ENCODE data around the gene LAMTOR2.
"Not testable (repeated sequence)": the region's sequence is repeated elsewhere in the genome, so short reads cannot be mapped to it uniquely, and the experiment has no call there.

The LAMTOR2 gene

GRCh38 chr1:156054500-156055280 lies at the start of gene LAMTOR2:
TSS of gene LAMTOR2 (plus strand) at chr1:156054782. CDS start at chr1:156054890, 108 bp downstream.
- peak; percentile 99 for DNase-seq

DNA sequence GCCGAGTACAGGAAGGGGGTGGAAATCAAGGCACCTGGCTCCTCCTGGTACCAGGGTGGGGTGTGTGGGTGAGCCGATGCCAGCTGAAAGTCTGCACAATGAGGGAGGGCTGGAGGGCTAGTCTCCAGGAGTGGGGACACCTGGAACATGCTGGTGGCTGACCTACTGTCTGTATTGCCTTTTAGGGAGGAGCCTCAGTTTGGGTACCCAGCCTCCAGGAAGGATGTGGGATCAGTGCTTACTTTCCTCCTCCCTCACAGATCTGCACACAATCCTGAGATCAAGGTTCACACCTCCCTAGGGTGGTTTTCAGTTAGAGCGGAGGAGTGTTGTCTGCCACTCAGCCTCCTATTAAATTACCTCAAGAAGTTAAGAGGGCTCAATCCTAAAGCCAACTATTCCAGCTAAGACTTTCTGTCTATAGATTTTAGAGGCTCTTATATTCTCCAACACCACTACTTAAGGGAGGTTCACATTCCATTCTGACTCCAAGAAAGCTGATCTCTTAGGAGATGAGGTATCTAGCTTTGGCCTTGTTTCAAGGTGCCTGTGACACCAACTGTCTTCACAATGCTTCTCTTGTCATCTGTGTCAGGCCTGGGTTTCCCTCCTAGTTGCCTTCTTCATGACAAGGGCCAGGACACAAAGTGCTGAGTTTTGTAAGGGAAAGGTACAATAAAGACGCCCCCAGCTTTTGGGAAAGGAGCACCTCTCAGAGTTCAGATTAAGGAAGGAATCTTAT lies 49.6 kb upstream of the LAMTOR2 start:
- DNase-seq = no peak

DNA sequence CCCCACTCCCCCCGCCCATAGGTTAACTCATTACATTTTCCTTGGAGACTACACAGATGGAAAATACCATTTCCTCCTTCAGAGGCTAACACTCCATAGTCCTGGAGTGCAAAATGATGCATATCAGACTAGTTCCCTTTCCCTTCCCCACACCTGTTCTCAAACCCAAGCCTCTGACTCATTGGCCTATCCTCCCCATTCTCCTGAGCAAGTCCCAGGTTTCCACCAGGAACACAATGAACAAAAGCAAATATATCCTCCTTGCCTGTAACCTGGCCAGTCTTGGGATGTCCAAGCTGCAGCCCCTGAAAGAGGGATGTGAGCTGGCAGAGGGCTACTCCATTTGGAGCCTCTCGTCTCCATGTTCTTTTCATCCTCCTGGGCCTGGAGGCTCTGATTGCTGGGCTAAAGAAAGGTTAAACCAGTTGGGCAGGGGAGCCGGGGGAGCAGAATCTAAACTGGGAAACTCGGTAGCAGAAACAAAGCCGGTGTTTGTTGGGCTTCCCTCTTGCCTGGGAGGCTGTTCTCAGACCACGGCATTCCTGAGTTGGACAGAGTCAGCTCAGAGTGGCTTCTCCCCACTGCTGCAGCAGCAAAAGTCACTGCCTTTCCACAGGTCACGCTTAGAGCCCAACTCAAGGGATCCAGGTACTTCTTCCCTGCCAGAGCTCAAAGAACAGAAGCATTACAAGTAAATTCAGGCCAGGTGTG lies 47.8 kb upstream of the LAMTOR2 start:
- DNase-seq = no peak

DNA sequence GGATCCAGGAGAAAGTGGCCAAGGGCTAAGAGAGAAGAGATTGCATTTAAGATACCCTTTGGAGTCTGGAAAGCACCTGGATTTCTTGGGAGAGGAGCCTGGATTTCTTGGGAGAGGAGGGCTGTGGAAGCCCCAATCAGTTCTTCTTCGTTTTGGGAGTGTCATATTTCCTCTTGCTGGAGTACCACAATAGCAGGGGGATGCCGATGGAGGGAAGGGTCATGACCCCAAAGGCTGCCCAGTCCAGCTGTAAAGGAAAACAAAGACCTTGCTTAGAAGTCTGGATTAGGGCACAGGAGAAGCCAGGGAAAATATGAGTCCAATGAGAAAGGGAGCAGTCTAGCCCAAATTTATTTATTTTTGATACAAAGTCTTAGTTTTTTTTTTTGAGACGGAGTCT lies 45.2 kb upstream of the LAMTOR2 start:
- no peak for DNase-seq

DNA sequence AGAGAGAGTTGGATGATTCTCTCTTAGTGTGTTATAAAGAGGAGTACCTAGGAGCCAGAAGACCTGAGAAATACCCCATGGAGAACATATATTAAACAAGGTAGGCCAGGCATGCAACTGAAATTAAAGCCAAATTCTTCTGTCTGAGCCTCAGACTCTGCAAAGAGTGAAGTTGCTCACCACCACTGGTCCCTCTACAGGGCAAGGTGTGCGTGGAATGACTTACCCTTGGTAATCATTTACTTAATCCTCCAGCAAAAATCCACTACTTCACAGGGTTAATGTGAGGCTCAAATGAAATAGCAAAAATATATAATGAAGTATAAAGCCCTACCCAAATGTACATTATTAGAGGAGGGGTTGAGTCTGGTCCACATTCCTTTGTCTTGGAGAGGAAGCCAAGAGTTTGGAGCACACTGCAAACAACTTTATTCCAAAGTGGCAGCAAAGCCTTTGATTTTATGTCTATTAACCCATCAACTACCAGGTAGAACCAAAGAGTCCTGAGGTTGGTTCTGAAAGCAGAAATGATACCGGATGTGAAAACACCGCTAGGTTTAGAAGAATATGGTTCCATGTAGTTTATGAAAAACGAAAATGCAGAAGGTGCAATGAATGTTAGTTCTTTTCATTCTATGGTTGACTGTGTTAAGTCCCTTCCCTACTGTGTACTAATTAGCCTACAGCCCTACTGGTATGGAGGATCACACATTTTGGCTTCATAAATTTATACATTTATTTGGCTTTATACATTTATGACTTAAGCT lies 42.3 kb upstream of the LAMTOR2 start:
- DNase-seq = no peak

DNA sequence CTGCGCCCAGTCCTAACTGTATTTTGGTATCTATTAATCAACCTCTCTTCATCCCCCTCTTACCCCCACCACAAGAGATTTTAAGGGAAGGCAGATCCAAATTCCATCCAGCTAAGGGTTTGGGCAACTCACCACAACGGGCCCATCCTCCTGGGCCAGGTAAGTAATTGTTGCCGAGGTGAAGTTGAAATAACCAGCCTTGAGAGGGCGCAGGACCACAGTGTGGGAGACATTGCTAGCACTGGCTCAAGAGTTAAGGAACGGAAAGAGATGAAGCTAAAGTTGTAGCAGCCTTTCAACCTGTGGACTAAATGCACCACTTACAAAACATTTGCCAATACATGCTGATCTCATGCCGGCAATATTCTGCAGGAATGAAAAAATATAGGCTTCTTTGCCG lies 39.8 kb upstream of the LAMTOR2 start:
- DNase-seq = no peak

DNA sequence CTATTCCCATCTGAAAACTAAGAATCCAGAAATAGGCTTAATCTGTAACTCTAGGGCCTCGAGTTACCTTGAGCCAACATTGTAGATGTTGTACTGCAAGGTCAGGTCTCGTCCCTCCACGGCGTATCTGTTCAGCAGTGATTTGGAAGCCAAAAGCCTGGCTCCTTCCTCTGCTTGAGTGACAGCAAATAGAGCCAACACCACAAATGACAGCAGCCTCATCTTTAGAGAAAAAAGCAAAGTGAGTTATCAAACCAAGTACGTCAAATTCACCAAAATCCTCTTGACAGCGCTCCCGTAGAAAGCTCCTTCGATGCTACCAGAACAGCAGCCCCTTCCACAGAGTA lies 34.7 kb upstream of the LAMTOR2 start:
- DNase-seq = no peak

- DNase-seq = peak; percentile 92
Observed at GRCh38 chr1:156020293-156021092, 34.1 kb upstream of the LAMTOR2 start, which contains the start of gene SSR2. TSS of gene SSR2 (minus strand) at chr1:156020951. CDS start at chr1:156020167, 784 bp downstream.

DNA sequence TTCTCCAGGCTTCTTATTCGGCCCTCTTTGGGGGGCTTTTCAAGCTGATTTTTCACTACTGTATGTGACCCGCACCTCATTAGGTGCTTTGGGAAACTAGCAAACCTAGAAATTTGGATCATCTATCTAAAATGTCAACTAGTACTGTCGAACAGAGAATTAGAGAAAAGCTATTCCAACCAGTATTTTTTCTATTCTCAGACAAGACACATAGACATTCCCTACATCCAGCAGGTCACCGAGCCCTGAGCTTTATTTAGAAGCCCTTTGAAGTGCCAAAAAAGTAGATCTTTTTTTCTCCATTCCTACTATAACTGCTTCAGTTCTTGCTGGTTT lies 33.5 kb upstream of the LAMTOR2 start:
- no peak for DNase-seq

- no peak for DNase-seq
Observed at GRCh38 chr1:156021954-156022353, 32.6 kb upstream of the LAMTOR2 start.

DNA sequence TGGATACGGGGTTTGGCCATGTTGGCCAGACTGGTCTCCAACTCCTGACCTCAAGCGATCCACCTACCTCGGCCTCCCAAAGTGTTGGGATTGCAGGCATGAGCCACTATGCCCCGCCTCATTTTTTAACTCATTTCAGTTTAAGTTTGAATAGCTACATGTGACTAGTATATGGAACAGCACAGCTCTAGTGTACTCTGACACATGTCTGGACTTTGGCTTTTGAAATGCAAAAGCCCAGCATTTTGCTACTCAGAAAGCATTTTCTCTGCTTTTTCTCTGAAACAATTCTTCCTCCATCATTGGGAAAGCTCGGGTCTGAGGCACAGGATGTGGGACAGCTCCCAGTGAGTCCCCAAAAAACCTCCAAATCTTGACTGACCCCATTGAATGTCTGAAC lies 29.8 kb upstream of the LAMTOR2 start:
- no peak for DNase-seq

GRCh38 chr1:156025876-156026275 lies 28.7 kb upstream of the LAMTOR2 start:
- peak; percentile 39 for DNase-seq

GRCh38 chr1:156026588-156026987 lies 28.0 kb upstream of the LAMTOR2 start:
- no peak for DNase-seq

DNA sequence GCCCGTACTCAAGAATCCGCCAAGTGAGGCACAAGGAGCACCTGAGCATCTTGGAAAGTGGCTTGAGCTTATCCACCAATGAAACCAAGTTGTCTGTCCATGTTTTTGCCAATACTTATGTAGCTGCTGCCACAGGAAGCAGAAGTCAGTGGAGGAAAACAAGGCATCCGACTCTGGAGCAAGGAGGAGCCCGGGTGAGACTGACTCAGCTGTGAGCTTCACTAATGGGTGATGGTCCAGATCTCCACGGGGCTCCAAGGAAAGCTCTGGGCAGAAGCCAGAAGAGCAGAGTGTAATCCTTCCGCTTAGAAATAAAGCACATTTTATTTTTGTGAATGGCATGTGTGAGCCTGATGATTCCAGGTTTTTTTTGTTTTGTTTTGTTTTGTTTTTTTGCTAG lies 21.6 kb upstream of the LAMTOR2 start:
- no peak for DNase-seq

DNA sequence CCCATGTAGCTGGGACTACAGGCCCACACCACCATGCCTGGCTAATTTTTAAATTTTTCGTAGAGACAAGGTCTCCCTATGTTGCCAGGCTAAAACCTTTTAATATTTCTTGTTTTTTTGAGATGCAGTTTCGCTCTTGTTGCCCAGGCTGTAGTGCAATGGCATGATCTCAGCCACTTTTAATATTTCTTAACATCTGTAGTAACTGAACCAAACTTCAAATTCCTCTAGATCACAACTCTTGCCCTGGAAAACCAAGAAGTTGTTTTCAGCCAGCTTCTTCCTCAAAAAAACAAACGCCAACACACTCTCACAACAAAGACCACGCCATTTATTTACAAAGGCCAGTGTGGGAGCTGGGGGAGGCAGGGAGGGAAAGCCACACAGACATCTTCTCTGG lies 19.6 kb upstream of the LAMTOR2 start:
- DNase-seq = not testable (repeated sequence)

- DNase-seq = no peak
Observed at GRCh38 chr1:156042828-156043227, 11.8 kb upstream of the LAMTOR2 start.

DNA sequence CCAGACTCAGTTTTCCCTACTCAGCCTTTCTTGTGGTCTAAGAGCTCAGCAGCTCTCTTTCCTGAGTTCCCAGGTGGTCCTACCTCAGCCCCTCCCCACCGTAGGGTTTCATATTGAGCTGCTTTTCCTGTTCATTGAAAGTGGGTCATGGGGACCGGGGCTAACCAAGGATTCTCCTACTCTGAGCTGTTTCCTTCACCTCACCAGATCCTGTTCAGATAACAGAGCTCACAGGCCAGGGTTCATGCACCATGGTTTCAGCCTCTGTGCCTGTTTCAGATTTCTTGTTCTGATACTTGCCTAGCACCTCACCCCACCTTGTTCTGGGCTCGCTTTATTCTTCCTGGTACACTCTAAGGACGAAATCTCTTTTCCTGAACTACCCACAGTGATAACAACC lies 9.5 kb upstream of the LAMTOR2 start:
- no peak for DNase-seq

GRCh38 chr1:156048663-156049258 lies 5.8 kb upstream of the LAMTOR2 start:
- no peak for DNase-seq

GRCh38 chr1:156050376-156050775 lies 4.2 kb upstream of the LAMTOR2 start:
- no peak for DNase-seq

GRCh38 chr1:156051011-156051725 lies 3.4 kb upstream of the LAMTOR2 start:
- no peak for DNase-seq

Measured in retina (tissue), 1 donor.